Neural cell (in vitro differentiated cells): ENCODE results near the gene CAMK2D. TPM values are rescaled to one million over a fixed set of nuclear protein-coding genes. Genes with fewer than 3 reads are reported as not detected.

Experiments used
- H2AFZ ChIP-seq: fragments of 200-600, 300-800 bp; sonication (generic), shearing (Covaris generic); 2 replicates; pipeline ENCODE4 v1.6.0; 2014; ENCODE audit warnings: low read depth, mild to moderate bottlenecking, antibody characterized with exemption, low read length, moderate library complexity
- H3F3A ChIP-seq: fragments of 200-600 bp; shearing (Covaris generic); 2 replicates; pipeline ENCODE4 v1.6.1; 2016; ENCODE audit warnings: mild to moderate bottlenecking, moderate library complexity, mixed read lengths, antibody characterized with exemption, low read length; ENCODE audit not compliant: insufficient read depth, poor library complexity, severe bottlenecking
- H3K27ac ChIP-seq: fragments of 200-600, 300-800 bp; sonication (generic), shearing (Covaris generic); 2 replicates; pipeline ENCODE4 v1.5.1; 2014; ENCODE audit warnings: mild to moderate bottlenecking, low read length, moderate library complexity
- H3K27me3 ChIP-seq: fragments of 300-800, 200-600 bp; sonication (generic), shearing (Covaris generic); 2 replicates; pipeline ENCODE4 v1.6.0; 2014; ENCODE audit warnings: mild to moderate bottlenecking, low read depth, low read length, moderate library complexity; ENCODE audit not compliant: insufficient read depth
- H3K36me3 ChIP-seq: fragments of 300-800, 200-600 bp; sonication (generic), shearing (Covaris generic); 2 replicates; pipeline ENCODE4 v1.5.1; 2014; ENCODE audit warnings: mild to moderate bottlenecking, antibody characterized with exemption, low read length, moderate library complexity; ENCODE audit not compliant: insufficient read depth
- H3K4me2 ChIP-seq: fragments of 300-800, 200-600 bp; sonication (generic), shearing (Covaris generic); 2 replicates; pipeline ENCODE4 v1.6.0; 2014; ENCODE audit warnings: mild to moderate bottlenecking, low read length
- H3K4me3 ChIP-seq: fragments of 300-800, 200-600 bp; sonication (generic), shearing (Covaris generic); 2 replicates; pipeline ENCODE4 v1.5.1; 2014; ENCODE audit warnings: mild to moderate bottlenecking, low read length, moderate library complexity
- H3K79me2 ChIP-seq: fragments of 200-600 bp; shearing (Covaris generic); replicated peaks from 2 replicates; pipeline ENCODE4 v1.6.0; 2014; ENCODE audit warnings: mild to moderate bottlenecking, low read length, moderate library complexity; ENCODE audit not compliant: insufficient read depth
- H3K9ac ChIP-seq: fragments of 300-800, 200-600 bp; sonication (generic), shearing (Covaris generic); 2 replicates; pipeline ENCODE4 v1.6.1; 2016; ENCODE audit warnings: mild to moderate bottlenecking, low read length, mixed read lengths
- H3K9me2 ChIP-seq: fragments of 200-600 bp; shearing (Covaris generic); 2 replicates; pipeline ENCODE4 v1.6.1; 2016; ENCODE audit warnings: mild to moderate bottlenecking, low read length, mixed read lengths; ENCODE audit not compliant: insufficient read depth
- H3K9me3 ChIP-seq: fragments of 200-600, 300-800 bp; sonication (generic), shearing (Covaris generic); 2 replicates; pipeline ENCODE4 v1.6.1; 2016; ENCODE audit warnings: mild to moderate bottlenecking, mixed run types, low read length, moderate library complexity, mixed read lengths
- H4K20me1 ChIP-seq: fragments of 200-600 bp; shearing (Covaris generic); 2 replicates; pipeline ENCODE4 v1.6.1; 2016; ENCODE audit warnings: mild to moderate bottlenecking, mixed run types; ENCODE audit not compliant: insufficient read depth
- MXI1 ChIP-seq: fragments of 450-650 bp; conservative IDR thresholded peaks from 2 replicates; pipeline ENCODE4 v1.6.1; 2014; ENCODE audit warnings: antibody characterized with exemption, mild to moderate bottlenecking; ENCODE audit not compliant: poor library complexity, severe bottlenecking
- RAD21 ChIP-seq: fragments of 450-650 bp; conservative IDR thresholded peaks from 2 replicates; pipeline ENCODE4 v1.6.1; 2014; ENCODE audit warnings: antibody characterized with exemption, mild to moderate bottlenecking, moderate library complexity
- SMC3 ChIP-seq: fragments of 450-650 bp; conservative IDR thresholded peaks from 2 replicates; pipeline ENCODE4 v1.6.1; 2014; ENCODE audit warnings: antibody characterized with exemption, mild to moderate bottlenecking, moderate library complexity; ENCODE audit not compliant: poor library complexity
- polyA plus RNA-seq: library from polyadenylated mRNA; depleted of rRNA; stranded (reverse); fragments of >200 nt; gene quantifications from 2 replicates; pipeline ENCODE4 v1.2.3, GENCODE V29; 2014
- TF ChIP-seq, protein P1 (sequence below): IDR thresholded peaks from 2 replicates; pipeline ENCODE4 v1.6.1; 2012; ENCODE audit warnings: borderline replicate concordance
- TF ChIP-seq, protein P2 (sequence below): fragments of 450-650 bp; IDR thresholded peaks from 2 replicates; pipeline ENCODE4 v1.5.1; 2014; ENCODE audit warnings: antibody characterized with exemption, mild to moderate bottlenecking, moderate library complexity; ENCODE audit not compliant: poor library complexity, severe bottlenecking

The CAMK2D gene
- polyA plus RNA-seq, 1 donor from 2014 or later: 27.1 TPM

DNA sequence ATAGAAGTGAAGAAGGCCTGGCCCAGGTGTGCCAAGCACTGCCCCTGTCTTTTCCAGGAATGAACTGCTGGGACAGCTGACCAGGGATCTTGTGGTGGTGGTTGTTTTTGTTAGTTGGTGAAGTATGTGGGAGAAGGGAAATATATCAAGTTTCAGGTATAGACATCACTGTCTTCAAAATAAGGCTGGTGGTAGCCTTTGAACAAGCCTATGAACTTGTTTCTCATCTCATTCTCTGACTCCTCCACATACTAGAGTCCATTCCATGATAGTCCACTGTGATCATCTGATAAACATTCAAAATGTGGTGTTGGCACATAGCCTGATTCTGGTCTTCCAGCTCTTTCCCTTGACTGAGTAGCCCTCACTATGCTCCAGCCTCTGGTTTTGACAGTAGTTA is 303.7 kb downstream of the CAMK2D start:
- no peak overlapping the region for H3K4me3 ChIP-seq
- no peaks in the 10 kb centered on the region for H3K9me3 ChIP-seq
- H3K27ac ChIP-seq: no peak overlapping the region
- H2AFZ ChIP-seq: no peak overlapping the region
- H3F3A ChIP-seq: no peaks in the 10 kb centered on the region
- H3K27me3 ChIP-seq: no peaks in the 10 kb centered on the region
- TF ChIP-seq MXI1: no peak
- no peak for TF ChIP-seq RAD21
- TF ChIP-seq, protein P1, sequence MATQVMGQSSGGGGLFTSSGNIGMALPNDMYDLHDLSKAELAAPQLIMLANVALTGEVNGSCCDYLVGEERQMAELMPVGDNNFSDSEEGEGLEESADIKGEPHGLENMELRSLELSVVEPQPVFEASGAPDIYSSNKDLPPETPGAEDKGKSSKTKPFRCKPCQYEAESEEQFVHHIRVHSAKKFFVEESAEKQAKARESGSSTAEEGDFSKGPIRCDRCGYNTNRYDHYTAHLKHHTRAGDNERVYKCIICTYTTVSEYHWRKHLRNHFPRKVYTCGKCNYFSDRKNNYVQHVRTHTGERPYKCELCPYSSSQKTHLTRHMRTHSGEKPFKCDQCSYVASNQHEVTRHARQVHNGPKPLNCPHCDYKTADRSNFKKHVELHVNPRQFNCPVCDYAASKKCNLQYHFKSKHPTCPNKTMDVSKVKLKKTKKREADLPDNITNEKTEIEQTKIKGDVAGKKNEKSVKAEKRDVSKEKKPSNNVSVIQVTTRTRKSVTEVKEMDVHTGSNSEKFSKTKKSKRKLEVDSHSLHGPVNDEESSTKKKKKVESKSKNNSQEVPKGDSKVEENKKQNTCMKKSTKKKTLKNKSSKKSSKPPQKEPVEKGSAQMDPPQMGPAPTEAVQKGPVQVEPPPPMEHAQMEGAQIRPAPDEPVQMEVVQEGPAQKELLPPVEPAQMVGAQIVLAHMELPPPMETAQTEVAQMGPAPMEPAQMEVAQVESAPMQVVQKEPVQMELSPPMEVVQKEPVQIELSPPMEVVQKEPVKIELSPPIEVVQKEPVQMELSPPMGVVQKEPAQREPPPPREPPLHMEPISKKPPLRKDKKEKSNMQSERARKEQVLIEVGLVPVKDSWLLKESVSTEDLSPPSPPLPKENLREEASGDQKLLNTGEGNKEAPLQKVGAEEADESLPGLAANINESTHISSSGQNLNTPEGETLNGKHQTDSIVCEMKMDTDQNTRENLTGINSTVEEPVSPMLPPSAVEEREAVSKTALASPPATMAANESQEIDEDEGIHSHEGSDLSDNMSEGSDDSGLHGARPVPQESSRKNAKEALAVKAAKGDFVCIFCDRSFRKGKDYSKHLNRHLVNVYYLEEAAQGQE: no peak
- no peaks in the 10 kb centered on the region for H3K36me3 ChIP-seq
- no peaks in the 10 kb centered on the region for H4K20me1 ChIP-seq
- H3K4me2 ChIP-seq: no peak overlapping the region
- no peaks in the 10 kb centered on the region for H3K79me2 ChIP-seq
- H3K9ac ChIP-seq: no peak overlapping the region
- no peaks in the 10 kb centered on the region for H3K9me2 ChIP-seq

GRCh38 chr4:113457121-113457520 is 304.4 kb downstream of the CAMK2D start:
- TF ChIP-seq, protein P1: no peak
- TF ChIP-seq RAD21: no peak
- TF ChIP-seq, protein P2, sequence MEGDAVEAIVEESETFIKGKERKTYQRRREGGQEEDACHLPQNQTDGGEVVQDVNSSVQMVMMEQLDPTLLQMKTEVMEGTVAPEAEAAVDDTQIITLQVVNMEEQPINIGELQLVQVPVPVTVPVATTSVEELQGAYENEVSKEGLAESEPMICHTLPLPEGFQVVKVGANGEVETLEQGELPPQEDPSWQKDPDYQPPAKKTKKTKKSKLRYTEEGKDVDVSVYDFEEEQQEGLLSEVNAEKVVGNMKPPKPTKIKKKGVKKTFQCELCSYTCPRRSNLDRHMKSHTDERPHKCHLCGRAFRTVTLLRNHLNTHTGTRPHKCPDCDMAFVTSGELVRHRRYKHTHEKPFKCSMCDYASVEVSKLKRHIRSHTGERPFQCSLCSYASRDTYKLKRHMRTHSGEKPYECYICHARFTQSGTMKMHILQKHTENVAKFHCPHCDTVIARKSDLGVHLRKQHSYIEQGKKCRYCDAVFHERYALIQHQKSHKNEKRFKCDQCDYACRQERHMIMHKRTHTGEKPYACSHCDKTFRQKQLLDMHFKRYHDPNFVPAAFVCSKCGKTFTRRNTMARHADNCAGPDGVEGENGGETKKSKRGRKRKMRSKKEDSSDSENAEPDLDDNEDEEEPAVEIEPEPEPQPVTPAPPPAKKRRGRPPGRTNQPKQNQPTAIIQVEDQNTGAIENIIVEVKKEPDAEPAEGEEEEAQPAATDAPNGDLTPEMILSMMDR: no peak
- TF ChIP-seq SMC3: no peak
- Histone ChIP-seq H3K9me3 (no peaks in the 10 kb centered on the region), H3K27ac (no peak overlapping the region), H3K9ac (no peak overlapping the region), H3K9me2 (no peaks in the 10 kb centered on the region), H4K20me1 (no peaks in the 10 kb centered on the region), H2AFZ (no peak overlapping the region), H3K79me2 (no peaks in the 10 kb centered on the region), H3K27me3 (no peaks in the 10 kb centered on the region), H3K36me3 (no peaks in the 10 kb centered on the region), H3K4me3 (no peak overlapping the region), H3K4me2 (no peak overlapping the region), H3F3A (no peaks in the 10 kb centered on the region)
